Brain pericyte (primary cell): ENCODE data around the gene MFNG.
"Not testable (repeated sequence)": the region's sequence is repeated elsewhere in the genome, so short reads cannot be mapped to it uniquely, and the experiment has no call there.

Source experiments
- DNase-seq: peaks from one replicate; pipeline ENCODE4 v3.0.0-alpha.2; 2012; ENCODE audit warnings: low read depth, low spot score

MFNG gene

DNA sequence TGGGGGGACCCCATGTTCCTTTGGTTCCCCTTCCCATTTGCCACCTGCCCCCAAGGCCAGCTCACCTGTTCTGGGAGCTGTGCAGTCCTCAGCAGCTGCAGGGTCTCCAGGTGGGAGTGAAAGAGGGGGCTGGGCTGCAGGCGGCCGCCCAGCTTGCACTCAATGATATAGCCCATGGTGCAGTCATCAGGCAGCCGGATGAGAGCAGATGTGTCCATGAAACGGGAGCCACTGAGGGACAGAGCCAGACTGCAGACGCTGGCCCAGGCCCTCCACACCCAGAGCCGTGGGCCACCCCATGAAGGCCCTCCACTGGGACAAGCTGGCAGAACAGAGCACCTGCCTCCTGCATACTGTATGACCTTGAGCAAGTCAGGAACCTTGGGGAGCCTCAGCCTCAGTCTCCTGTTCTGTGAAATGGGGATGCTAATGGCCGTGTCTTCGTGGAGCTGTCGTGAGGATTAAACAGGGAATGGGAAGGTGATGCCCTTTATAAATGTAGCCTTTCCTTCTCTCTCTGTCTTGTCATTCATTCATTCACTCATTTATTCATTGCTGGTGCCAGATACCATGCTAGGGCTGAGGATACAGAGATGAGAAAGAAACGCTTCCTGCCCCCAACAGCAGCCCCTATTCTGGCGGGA is 11.6 kb downstream of the MFNG start:
- DNase-seq: no peak

DNA sequence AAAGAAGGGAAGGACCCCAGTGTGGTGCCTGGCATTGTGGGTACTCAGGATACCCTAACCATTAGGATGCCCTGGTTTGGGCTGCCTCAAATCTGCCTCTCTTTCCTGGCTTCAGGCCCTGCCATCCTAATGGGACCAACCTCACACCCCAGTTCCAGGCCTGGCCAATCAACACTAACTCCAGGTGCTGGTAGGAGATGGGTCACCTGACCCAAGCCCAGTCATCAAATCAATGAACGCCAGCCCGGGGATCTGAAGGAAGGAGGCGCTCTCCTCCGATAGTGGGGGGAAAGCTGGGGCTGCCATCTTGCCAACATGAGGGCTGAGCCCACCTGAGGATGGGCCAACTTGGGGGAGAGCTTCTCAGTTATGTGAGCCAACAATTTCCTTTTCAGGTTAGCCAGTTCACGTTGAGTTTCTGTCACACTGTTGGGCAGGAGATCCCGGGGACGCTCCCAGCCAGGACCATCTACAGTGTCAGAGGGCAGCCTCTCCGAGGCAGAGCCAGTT is 12.7 kb downstream of the MFNG start:
- DNase-seq: no peak

DNA sequence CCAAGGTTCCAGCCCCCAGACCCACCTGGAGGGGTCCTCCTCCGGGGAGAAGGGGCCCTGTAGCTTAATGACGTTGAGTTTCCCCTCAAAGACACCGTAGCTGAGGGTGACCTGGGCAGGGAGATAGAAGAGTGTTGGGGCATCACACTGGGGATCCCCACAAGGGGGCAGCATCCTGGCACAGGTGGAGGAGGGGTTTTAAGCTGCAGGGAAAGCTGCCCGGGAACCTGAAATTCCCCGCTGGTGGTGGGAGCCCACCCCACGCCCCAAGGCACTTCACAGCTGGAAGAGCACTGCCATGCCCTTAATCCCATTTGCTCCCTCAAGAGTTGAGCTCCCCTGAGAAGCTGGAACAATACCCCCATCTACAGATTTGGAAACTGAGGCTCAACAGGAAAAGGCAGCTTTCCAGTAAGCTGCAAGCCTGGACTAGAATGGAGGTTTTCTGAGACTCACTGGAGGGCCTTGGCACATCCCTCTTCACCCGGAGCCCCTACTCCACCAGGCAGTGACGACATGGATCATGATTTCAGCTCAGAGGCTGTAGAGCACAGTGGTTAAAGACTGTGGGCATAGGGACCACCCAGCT is 13.7 kb downstream of the MFNG start:
- DNase-seq: no peak

DNA sequence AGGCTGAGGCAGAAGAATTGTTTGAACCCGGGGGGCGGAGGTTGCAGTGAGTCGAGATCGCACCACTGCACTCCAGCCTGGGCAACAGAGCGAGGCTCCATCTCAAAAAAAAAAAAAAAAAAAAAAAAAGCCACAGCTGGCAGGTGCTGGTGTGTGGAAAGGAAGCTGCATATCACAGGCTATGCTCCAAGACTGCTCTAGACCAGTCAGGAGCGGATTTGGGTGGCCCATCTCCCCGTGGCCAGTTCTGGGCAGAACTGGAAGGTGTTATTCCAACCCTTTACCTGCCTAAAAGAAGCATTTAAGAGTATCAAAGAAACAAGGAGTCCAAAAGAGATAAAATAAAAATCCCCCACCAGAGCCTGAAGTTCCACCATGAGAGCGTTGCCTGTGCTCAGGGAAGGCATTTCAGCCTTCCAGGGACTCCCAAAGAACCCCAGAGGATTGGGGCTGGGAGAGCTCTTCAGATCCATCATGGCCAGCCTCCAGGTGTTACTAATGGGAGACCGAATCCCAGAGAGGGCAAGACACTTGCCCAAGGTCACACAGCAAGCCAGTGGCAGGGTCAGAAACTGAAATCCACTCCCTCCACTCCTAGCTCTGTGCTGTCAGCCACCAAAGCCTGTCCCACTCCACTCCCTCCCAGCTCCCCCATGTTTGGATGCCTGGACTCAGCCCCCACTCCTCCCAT is 14.3 kb downstream of the MFNG start:
- DNase-seq: no peak

DNA sequence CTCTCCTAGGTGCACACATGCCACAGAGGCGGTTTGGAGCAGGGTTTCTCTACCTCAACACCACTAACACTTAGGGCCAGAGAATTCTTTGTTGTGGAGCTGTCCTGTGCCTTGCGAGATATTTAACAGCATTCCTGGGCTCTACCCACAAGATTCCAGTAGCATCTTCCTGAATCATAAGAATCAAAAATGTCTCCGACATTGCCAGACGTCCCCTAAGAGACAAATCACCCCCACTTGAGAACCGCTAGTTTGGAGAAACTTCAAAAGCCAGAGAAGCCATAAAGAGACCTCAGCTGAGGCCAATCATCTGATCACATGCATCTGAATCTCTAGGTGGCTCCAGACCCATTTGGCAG is 16.1 kb downstream of the MFNG start:
- no peak for DNase-seq

DNA sequence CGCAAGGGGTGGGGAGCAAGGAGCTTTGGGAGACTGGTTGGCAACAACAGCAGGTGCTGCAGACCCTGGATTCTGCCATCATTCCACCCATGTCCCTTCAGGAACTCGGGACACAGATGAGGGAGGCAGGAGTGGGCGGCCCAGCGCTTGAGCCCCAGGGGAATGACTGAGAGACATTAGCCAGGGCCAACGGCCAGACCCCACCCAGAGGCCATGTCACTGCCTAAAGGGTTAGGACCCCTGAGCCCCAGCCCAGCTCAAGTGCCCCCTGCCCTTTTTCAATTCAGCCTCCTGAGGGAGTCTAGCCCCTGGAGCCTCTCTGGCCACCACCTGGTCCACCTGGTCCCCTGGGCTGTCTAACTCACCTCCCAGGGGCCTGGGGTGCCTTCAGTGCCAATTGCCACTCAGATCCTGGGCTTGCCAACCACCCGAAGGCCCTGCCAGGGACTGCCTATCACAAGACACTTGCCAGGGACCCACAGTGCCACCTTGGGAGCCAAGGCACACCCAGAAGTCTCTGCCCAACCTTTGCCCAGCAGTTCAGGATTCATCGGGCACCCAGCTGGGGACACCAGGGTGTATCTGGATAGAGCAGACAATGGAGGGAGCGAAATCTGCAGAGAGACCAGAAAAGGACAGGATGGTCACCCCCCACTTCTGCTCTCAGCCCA is 16.6 kb downstream of the MFNG start:
- no peak for DNase-seq

DNA sequence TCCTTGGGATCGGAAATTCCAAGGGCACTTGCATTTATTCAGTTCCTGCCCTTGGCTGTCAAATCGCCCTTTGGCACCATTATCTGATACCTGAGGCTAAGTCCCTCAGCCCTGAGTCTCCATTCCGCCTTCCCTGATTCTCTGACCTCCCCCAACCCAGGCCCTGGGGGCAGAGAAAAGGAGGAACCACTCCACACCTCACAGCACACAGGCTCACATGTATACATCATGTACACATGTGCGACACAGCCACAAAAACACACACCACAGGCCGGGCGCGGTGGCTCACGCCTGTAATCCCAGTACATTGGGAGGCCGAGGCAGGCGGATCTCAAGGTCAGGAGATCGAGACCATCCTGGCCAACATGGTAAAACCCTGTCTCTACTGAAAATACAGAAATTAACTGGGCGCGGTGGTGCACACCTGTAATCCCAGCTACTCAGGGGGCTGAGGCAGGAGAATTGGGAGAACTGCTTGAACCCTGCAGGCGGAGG is 17.9 kb downstream of the MFNG start:
- DNase-seq: not testable (repeated sequence)

DNA sequence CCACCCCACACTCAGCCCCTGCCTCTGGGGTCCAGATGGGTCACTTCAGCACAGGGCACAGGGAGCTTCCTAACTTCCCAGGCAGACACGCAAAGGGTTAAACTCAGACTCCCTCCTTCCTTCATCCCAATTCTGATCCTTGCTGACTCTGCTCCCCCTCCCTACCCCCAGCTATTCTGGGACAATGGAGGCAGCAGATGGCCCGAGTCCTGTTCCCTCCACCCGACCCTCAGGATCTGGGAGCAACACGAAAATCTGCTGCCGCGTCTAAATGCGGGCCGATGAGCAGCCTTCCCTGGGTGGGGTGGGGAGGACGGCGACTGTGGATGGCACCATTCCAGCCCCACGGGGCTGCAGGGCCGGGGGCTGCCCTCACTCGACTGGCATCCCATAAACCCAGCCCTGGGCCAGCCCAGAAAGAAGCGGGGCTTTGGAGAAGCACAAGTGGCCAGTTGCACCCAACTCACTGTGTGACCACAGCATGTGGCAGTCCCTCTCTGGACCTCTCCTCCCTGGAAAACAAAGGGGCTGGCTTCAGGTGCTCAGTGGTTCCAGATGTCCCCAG is 18.7 kb downstream of the MFNG start:
- DNase-seq: no peak

DNA sequence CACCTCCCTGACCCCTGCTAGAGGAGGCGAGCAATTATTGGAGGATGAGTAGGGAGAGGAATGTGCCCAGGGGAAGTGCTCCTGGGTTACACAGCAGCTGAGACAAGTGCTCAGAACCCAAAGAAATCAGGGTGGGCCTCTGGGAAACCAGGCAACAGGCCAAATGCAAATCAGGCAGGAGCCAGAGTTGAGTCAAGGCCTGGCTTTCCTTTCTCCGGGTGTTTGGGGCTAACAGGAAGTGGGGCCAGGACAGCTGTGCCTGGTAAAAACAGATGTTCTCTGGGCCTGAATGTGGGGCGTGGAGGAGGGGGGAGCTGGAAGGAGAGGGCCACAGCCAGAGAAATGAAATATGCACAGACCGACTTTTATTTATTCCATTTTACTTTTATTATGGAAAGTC is 22.0 kb downstream of the MFNG start:
- DNase-seq: no peak

DNA sequence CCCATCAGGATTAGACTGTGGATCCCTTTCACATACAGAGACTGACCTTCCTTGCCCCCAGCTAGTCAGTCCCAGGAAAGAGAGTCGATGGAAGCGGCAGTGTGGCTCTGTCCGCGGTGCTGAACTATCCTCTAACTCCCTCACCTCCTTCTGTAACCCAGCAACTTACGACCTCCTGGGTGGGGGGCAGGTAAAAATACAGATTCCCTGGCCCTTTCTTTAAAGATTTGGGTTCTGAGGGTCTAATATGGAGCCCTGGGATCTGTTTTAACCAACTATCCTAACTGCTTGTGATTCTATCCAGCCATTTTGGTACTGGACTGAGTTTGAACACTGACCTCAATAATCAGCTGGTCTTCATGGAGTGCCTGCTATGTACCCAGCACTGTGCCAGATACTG is 23.2 kb downstream of the MFNG start:
- no peak for DNase-seq

DNA sequence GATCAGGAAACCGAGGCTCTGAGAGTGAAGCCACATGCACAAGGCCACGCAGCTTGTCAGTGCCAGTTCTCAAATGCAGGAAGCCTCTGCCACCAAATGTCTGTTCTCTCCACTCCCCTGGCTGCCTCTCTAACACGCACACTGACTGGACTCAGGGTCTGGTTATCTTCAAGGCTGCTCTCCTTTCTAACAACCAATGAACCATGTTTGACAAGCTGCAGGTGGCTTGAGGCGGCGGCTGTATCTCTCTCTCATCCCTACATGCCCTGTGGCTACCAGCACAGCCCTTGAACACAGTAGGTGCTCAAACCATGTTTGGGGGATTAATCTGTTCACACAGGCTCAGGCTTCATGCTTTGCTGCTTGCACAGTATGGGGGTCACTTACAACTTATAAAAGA is 23.7 kb downstream of the MFNG start:
- DNase-seq: no peak

DNA sequence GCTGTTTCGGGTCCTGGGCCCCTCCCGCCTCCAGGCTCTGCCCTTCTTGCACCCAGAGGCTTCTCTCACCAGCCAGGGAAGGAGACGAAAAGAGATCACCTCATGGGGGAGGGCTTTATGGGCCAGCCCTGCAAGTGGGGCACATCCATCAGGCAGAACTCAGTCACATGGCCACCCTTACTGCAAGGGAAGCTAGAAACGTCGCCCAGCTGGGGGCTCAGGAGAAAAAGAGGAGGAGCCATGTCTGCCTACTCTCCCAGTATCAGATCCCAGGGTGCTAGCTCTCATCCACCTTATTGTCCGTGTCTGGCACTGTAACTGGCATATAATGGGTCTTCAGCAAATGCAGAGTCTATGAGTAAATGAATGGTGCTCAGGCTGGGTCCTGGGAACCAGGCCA is 24.2 kb downstream of the MFNG start:
- DNase-seq: no peak

DNA sequence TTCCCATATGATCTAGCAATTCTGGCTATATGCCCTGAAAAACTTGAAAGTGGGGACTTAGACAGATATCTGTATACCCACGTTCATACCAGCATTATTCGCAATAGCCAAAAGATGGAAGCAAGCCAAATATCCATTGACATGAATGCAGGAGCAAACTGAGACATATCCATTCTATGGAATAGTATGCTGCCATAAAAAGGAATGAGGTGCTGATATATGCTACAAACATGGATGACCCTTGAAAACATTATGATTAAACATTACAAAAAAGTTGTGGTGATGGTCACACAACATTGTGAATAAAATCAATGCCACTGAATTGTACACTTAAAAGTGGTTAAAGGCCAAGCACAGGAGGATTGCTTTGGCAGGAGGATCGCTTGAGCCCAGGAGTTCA is 25.5 kb downstream of the MFNG start:
- DNase-seq: no peak

DNA sequence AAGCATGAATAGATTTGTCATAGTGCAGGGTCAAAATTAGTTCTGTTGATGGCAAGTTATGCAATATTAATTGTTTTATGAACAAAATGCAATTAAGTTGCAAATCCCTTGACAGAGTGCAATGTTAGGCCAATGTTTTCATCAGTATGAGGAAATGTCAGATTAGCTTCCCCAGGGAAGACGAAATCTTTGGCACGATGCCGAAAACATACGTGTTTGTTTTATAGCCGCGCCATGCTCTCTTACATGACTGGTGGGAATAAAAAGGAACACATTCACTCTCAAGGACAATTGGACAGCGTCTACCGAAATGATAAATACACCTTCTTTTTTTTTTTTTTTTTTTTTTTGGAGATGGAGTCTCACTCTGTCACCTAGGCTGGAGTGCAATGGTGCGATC is 27.0 kb downstream of the MFNG start:
- DNase-seq: no peak

DNA sequence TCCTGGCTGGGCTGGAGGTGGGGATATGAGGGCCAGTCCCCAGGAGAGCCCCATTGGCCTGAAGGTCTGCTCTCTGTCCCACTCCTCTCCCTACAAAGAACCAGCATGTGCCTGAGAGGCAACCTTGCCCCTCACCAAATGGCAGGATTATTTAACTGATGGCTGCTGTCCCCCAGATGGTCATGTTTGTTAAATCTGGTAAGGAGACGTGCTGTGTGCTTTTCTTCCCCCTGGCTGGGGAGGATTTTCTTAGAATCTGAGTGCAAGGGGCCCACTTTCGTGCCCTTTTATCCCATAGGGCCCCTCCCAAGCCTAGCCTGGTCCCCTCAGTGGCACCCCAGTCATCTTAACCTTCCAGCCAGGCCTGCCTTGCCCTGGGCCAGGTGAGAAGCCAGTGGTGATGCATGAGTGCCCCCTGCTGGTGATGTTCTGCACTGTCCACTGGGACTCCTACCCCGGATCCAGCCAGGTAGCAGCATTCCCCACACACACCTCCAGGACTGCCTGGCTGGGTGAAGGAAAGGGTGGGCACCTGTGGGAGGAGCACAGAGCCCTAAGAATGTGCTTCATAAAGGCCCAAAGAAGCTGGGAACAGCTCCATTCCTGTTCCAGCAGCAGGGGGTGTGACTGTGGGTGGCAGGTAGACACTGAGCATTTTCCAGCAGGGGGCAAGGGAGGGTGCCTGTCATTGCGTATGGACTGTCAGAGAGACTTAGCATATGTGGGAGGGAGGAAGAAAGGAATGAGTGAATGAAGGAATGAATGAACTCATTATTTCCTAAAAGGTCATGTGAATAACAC is 28.9 kb downstream of the MFNG start:
- no peak for DNase-seq

DNA sequence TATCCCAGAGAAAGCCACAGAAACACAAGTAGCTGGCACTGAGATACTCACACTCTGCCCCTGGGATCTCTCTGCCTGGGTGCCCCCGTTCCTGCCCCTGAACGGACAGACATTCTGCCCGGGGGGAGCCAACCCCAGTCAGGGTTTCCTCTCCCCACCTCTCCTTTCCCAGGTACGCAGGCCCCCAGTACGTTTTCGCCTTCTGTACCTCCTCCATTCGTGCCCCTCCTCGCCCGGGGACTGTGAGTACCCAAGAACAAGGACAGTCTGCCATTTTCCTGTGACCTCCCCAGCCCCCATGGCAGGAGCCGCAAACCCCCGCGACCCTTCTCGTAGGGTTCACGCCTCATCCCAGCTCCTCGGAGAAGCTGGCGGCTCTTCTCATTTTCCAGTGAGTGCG is 29.8 kb downstream of the MFNG start:
- no peak for DNase-seq

DNA sequence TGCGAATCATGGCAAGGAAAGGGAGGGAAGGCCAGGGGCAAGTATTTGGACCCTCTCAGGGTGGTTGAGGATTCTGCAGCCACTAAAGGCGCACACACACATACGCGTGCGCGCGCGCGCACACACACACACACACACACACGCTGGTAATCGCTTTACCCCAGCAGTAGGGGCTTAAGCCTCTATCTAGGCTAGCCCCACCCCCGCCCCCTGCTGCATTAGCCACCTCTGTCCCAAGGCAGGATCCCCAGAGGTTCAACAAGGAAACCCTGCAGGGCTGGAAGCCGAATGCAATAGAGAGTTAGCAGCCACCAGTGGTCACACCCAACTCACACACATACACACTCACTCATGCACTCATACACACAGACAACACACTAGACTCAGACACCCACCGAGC is 30.3 kb downstream of the MFNG start:
- DNase-seq: no peak

DNA sequence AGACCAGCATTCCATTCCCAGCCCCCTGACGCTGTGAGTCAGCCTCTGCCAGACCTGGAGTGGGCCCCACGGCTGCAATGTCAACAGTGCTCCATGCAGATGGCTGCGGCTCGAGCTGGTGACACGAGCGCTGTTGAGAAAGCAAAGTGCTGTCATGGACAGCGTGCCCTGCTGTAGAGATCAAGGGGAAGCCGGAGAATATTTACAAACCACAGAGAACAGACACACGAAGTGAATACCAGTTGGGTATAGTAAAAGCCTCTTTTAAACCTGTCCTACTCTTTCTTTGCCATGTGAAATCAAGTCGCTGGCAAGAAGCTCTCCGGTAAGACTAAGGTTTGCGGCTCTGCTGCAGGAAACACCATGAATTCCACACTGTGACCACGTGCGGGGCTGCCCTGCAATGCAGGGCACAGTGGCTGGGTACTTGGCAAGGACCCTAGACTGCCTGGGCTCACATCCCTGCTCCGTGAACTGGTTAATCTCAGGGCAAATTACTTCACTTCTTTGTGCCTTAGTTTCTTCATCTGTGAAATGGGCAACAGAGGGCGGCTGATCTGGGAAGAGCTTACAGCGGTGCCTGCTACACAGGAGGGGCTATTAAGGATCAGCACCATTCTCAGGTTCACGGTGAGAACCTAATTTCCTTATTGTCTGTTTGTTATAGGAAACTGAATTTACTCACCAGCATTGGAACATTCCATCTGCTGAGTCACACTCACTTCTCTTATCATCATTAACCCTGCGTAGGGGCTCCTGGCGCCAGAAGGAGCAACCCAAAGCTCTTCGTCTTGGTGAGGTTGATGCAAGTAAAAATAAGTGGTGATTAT is 31.1 kb downstream of the MFNG start:
- no peak for DNase-seq

DNA sequence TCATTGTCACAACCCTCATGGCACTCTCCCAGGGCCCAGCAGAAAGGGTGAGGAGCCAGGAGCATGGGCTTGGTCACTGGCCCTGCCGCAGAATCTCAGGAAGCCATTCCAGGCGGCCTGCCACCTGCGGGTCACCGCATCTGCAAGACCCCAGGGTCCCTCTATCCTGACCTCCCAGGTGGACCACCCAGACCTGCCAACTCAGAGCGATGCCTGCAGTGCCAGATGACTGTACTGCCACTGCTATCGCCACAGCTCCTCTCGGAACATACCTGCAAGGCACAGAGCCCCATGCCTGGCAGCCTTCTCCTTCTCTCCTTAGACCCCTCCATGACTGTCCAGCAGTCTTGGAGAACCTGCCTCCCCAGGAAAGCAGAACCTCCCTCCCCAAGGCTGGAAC is 32.5 kb downstream of the MFNG start:
- no peak for DNase-seq

DNA sequence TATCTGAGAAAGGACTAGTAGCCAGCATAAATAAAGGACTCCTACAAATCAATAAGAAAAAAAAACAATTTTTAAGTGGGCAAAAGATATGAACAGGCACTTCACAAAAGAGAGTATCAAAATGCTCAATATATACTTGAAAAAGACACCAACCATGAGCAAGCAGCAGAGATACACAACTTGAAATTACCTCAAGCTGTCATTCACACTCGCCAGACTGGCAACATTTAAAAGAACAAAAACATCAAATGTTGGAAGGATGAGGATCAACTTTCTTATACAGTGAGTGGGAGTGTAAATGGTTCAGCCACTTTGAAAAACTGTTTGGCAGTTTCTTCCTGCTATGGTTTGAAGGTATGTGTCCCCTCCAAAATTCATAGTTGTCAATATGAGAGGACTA is 35.0 kb downstream of the MFNG start:
- no peak for DNase-seq
